GM18526 (cell line): Measurements from ENCODE around the gene HPS5.

ENCODE experiments used
- POLR2A ChIP-seq: IDR thresholded peaks from 3 replicates; pipeline ENCODE4 v1.6.1; 2011; ENCODE audit not compliant: insufficient read length; ENCODE audit errors: extremely low read depth

HPS5 gene

DNA sequence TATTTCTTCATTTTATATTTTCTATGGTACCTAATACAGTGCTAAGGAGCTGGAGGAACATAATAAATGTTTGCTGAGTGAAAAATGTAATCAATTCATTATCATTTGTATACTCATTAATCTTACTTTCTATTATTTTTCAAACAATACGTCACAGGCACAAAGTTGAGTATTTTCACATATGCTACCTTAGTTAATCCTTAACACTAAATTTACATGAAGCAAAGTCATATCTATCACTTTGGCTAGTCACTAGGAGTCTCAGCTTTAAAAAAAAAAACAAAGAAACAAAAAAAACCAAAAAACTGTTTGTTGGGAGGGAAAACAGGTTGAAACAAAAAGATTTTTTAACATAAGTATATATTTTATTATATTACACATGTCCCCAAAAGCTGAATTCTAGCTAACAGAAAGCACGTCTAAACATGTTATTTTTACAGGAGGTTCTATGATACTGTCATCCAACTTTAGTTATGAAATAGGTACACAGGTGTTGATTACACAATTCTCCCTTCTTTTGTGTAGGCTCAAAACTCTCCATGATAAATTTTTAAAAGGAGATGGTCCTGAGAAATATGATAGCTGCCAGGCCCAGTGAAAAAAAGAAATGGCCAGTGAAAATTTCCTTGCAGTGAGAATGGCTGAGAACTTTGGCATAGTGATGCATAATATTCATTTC, 14.3 kb downstream of the HPS5 start:
- no peak for TF ChIP-seq POLR2A

DNA sequence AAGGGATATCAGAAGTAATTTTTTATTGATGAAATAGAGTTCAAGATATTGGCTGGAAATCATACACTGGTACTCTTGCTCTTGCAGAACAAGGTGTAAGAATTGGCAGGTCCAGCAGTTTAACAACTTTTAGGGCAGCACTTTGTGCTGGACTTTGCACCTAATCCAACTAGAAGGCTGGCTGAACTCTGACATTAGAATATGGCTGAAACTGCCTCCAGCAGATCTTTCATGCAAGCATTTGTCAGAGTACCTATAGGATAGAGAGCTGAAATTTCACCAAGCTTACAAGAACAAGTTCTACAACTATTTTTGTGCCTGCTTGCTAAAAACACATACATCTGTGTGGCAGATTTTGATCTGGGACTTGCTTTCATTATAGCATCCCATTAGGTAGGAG, 17.2 kb downstream of the HPS5 start:
- TF ChIP-seq POLR2A: no peak

DNA sequence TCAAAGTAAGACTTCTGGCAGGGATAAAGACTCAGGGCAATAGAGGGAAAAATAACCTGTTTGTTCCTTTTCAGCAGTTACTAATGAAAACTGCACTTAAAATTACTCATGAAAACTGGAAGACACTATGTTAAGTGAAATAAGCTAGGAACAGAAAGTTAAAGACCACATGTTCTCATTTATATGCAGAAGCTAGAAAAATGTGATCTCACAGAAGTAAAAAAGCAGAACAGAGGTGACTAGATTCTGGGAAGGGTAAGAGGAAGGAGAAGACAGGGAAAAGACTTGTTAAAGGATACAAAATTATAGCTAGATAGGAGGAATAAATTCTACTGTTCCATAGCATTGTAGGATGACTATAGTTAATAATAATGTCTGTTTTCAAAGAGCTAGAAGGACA, 22.2 kb downstream of the HPS5 start:
- no peak for TF ChIP-seq POLR2A

DNA sequence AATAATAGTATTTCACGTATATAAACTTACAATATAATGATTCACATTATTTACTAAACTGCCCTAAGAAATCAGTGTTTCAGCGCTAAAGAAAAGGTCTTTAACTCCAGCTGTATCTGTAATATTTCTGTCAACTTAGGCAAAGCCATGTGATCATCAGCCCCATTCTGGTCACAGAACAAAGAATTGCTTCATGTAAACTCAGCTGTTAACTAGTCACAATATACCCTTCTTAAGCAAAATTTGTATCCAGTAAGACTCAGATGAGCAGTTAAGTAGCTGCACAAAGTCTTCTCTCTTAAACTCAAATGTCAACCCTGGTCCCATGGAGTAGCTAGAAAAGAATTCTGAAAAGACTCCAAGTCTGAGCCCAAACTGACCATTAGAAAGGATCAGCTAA, 26.6 kb downstream of the HPS5 start:
- no peak for TF ChIP-seq POLR2A

DNA sequence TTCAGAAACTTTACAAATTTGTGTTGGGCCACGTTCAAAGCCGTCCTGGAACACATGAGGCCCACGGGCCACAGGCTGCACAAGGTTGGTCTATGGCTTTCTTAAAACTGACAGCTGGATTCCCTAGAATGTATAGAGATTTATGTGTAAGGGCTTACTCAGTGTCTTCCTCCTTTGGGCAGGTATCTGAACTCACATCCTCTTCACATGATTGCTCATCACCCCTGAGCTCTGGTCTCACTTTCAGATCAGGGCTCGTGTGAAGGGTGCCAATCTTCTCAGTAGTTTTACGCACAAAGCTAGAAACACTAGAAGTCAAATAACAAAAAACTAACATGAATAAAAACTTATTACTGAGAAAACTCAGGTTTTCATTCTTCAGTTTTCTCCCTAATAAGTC, 27.1 kb downstream of the HPS5 start:
- TF ChIP-seq POLR2A: no peak

DNA sequence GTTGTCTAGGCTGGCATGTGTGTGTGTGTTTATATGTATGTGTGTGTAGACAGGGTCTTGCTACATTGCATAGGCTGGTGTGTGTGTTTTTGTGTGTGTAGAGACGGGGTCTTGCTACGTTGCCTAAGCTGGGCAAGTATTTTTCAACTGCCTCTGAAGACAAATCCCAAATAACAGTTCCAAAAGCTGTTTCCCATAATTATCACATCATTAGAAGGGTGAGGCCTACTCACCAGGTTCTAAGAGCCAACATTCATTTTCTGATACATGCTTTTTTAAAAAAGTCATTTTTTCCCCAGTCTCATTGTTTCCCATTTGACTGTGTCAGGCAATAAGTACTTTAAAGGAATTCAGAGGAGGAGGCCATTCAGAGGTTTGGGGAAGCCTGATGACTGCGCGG, 33.0 kb downstream of the HPS5 start:
- no peak for TF ChIP-seq POLR2A

DNA sequence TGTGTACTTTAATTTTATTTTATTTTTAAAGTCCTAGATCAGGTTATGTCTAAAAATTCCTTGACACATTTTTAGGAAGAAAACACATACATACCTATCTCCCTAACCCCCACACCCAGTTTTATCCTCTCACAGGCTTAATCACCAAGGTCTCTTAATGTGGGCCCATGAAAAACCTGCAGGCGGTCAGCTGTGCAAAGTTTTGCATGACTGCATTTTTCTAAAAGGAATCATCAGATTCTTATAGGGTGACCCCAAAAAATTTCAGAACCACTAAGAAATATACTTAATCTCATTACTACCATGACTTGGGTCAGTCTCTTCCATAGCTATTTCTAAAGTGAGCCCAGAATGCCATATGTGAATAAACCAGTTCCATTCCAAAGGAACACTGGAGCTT, 36.1 kb downstream of the HPS5 start:
- no peak for TF ChIP-seq POLR2A

DNA sequence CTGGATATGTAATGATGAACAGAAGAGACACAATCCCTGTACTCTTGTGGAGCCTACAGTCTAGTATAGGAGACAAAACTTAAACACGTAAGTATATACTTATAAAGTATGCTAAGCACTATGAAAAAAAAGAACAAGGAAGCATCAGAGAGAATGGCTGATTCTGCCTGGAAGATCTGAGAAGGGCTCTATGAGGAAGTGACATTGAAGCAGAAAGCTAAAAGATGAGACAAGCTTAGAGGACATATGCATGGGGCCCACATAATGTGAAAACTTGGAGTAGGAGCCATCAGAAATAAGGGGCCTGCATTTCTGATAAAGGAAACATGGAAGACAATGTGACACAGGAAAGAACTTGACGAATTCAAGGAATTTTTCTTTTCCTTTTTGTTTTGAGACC, 39.3 kb downstream of the HPS5 start:
- TF ChIP-seq POLR2A: no peak

DNA sequence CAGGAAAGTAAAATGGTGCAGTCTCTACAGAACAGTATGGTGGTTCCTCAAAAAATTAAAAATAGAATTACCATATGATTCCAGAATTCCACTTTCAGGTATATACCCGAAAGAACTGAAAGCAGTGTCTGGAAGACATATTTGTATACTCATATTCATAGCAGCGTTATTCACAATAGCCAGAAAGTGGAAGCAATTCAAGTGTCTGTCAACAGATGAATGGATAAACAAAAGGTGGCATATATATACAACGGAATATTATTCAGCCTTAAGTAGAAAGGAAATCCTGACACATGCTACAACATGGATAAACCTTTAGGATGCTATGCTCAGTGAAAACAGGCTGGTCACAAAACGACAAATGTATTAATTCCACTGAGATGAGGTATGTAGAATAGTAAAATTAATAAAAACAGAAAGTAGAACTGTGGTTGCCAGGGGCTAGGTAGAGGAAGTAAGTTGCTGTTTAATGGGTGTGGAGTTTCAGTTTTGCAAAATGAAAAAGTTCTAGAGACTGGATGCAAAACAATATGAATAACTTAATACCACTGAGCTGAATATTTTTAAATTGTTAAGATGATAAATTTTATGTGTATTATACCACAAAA, 41.4 kb downstream of the HPS5 start:
- no peak for TF ChIP-seq POLR2A

DNA sequence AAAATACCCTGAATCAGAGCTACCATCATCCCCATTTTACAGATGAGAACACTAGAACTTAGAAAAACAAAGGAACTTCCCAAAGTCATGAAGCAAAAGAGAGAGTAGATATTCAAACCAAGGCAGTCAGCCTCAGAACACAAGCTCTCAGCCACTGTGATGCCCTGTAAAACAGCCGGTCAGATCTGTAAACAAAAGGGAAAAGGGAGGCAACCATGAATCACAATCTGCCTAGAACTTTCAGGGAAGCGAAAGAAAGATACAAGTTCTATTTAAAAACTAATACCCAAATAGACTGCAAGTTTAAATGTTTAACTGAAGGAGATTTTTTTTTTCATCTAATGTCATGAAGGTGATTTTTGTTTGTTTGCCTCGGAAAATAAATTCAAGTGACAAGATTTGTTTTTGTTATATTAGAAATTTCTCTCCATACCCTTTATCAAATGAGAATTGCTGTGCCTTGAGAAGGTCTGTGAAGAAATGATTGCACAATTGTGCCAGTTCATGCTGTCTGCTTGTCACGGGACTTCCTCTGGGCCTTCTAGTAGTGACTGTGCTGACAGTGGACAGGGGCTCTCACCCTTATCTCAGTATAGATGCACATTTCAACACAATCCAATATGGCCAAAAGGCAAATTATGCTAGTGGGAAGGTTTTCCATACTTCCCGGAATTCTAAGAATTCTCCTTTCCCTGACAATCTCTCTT, 44.2 kb downstream of the HPS5 start:
- no peak for TF ChIP-seq POLR2A

DNA sequence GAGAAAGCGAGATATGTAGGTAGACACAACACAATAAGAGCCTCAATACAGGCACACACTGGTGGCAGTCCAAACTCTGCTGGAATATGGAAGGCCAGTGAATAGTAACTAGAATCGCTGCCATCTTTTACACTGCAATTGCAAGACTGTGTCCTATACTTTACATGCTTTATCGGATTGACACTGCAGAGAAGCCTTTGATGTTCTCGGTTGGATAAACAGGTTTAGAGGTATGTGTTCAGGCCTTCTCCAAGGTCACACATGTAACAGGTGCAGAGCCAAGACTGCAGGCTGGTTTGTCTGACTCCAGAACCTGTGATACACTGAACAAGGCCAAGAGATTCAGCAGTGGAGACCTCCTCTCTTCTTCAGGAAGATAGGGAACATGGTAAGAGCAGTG, 50.7 kb downstream of the HPS5 start:
- no peak for TF ChIP-seq POLR2A

DNA sequence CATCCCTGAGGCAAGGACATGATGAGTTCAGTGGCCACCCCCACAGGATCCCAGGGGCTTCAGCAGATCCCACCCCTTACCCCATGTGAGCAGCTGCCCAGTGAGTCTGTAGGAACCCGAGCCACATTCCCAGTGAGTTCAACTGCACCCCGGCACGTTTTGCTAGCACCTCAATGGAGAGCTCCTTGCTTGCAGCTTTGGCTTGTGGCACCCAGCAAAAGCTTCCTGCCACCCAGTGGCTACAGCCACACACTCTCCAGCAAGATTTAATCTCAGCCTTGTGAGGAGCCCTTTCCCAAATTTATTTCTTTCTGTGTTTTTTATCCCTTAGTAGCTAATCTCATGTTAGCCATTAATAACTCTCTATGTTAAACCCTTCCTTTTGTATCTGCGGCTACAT, 51.8 kb downstream of the HPS5 start:
- TF ChIP-seq POLR2A: no peak

DNA sequence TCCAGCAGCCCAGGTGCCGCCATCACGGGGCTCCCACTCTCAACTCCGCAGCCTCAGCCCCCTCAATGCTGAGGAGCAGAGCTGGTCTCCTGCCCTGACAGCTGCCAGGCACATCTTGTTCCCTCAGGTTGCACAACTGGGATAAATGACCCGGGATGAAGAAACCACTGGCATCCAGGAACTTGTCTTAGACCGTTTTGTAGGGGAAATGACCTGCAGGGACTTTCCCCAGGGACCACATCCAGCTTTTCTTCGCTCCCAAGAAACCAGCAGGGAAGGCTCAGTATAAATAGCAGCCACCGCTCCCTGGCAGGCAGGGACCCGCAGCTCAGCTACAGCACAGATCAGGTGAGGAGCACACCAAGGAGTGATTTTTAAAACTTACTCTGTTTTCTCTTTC, 56.0 kb downstream of the HPS5 start, which contains the start of gene SAA1:
Gene SAA1 (plus strand): TSS at position 316 of the 400 bp plus-strand sequence. CDS start 624 bp downstream, outside the sequence.
- no peak for TF ChIP-seq POLR2A

DNA sequence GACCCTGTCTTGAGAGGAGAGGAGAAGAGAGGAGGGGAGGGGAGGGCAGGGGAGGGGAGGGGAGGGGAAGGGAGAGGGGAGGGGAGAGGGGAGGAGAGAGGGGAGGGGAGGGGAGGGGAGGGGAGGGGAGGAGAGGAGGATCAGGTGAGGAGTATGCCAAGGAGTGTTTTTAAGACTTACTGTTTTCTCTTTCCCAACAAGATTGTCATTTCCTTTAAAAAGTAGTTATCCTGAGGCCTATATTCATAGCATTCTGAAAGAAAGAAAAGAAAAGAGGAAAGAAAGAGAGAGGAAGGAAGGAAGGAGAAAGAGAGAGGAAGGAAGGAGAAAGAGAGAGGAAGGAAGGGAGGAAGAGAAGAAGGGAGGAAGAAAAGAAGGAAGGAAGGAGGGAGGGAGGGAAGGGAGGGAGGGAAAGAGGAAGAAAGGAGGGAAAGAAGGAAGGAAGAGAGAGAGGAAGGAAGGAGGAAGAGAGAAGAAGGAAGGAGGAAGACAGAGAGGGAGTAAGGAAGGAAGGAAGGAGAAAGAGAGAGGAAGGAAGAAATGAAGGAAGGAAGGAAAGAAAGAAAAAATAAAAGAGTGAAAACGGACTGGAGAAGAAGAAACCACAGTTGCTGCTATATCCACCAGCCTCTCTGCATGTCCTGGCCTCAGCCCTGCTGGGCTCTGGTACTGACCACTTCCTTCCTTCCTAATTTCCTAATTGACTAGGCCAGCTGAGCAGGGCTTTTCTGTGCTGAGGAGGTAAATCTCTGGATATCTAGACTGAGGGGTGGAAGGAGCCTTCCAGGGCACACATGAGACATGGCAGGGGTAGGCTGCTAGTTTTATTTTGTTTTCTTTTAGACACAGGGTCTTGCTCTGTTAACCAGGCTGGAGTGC, 57.0 kb downstream of the HPS5 start:
- TF ChIP-seq POLR2A: no peak

DNA sequence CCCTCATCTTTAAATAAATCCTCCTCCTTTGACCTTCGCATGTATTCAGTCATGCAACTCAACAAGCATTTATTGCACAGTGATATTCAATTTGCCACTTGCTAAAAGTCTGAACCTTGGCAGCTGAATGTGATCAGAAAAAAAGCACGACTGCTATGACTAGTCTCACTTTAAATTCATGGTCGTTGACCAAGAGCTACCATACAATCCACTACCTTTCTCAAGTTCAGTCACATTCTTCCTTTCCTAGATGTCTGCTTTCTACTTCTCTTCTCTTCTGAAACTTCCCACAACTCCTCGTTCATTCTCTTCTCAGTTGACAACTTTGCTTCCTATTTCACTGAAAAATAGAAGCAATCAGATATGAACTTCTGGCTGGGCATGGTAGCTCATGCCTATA, 57.9 kb downstream of the HPS5 start:
- no peak for TF ChIP-seq POLR2A
